Bronchial epithelial cell (primary cell): ENCODE data around the gene APOD. TPM values are rescaled to one million over a fixed set of nuclear protein-coding genes. Genes with fewer than 3 reads are reported as not detected.
"Not testable (repeated sequence)": the region's sequence is repeated elsewhere in the genome, so short reads cannot be mapped to it uniquely, and the experiment has no call there.

Experiments used
- DNase-seq: peaks from one replicate; pipeline ENCODE4 v3.0.0-alpha.2; 2010; ENCODE audit warnings: low read depth
- FAIRE-seq: peaks from 2 replicates; lab custom pipeline; 2011; peaks lifted over from hg19 to GRCh38; lab: Jason Lieb, UNC
- H3K27me3 ChIP-seq: 2 replicates; pipeline ENCODE4 v1.5.1; 2011; ENCODE audit warnings: low read length; ENCODE audit not compliant: control insufficient read depth, insufficient read depth
- H3K36me3 ChIP-seq: 2 replicates; pipeline ENCODE4 v1.5.1; 2011; ENCODE audit warnings: low read length; ENCODE audit not compliant: control insufficient read depth, insufficient read depth
- H3K4me3 ChIP-seq: 2 replicates; pipeline ENCODE4 v1.5.1; 2011; ENCODE audit warnings: mild to moderate bottlenecking, low read depth, low read length, control low read depth
- CTCF ChIP-seq: IDR thresholded peaks from 2 replicates; pipeline ENCODE4 v1.5.1; 2011; ENCODE audit warnings: mild to moderate bottlenecking, moderate library complexity, low read length, control low read depth, inconsistent platforms; ENCODE audit not compliant: insufficient read depth, severe bottlenecking
- total RNA-seq: library from RNA; depleted of rRNA; stranded (reverse); fragments of >200 nt; gene quantifications from 2 replicates; pipeline ENCODE4 v1.2.1, GENCODE V29; 2014

Gene APOD
- total RNA-seq, 1 donor from 2014 or later = 3.9 TPM

- no peak for TF ChIP-seq CTCF
These were observed 14.1 kb upstream of the APOD start for GRCh38 chr3:195597848-195598247.

DNA sequence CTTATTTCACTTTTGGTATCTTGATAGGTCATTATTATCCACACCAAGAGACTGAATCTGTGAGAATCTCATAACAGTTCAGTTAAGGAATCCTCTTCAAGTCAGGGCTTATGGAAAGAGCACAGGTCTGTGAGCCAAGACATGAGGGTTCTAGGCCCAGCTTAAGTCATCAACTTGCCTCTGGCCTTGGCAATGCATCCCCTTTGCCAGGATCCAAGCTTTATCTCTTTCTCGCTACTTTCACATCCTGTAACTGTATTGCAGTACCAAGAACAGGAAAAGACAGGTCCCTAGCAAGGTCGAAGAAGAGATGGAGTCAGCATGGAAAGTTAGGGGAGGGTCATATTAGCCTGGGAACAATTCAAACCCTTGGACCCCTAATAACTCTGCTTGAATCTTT, 13.5 kb upstream of the APOD start:
- Histone ChIP-seq H3K36me3 (no peaks in the 10 kb centered on the region), H3K27me3 (no peaks in the 10 kb centered on the region), H3K4me3 (no peak overlapping the region)
- TF ChIP-seq CTCF = no peak
- DNase-seq = no peak
- no peak for FAIRE-seq

More at GRCh38 chr3:195597848-195598247, 14.1 kb upstream of the APOD start:
- FAIRE-seq (no peak), DNase-seq (no peak)
- Histone ChIP-seq H3K4me3 (no peak overlapping the region), H3K36me3 (no peaks in the 10 kb centered on the region), H3K27me3 (no peaks in the 10 kb centered on the region)

- no peak for FAIRE-seq
- TF ChIP-seq CTCF = no peak
These were observed 13.0 kb upstream of the APOD start for GRCh38 chr3:195596765-195597171.

DNA sequence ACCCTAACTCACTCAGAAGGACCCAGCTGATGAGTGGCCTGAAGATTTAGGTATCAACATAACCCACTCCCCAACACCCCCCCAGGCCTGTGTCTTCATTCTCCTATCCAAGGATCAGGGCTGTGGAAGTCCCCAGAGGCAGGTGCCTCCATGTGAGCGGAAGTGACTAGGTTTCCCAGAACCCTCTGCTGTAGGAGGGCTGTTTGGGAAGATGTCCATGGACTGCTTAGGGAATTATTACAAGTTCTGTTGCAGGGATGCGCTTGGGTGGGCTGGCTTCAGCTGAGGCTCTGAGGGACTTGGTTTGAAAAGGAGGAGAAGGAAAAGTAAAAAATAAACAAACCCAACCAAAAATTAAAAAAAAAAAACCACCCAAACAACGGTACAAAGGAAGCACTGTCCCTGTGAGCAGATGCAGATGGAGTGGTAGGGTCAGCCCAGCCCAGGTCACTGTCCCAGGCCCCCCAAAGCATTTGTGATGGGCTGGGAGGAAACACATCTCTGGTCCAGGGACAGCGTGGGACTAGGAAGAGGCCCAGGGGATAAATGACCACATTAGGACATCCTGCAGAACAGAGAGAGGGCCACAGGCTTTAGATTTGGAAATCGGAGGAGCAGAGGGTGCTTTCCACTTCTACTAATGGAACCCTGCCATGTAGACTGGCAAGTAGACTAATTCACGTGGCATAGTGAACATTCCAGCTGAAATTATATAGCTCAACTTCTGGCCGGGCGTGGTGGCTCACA, 12.2 kb upstream of the APOD start:
- H3K27me3 ChIP-seq = no peaks in the 10 kb centered on the region
- FAIRE-seq (no peak), DNase-seq (no peak)
- no peaks in the 10 kb centered on the region for H3K36me3 ChIP-seq
- H3K4me3 ChIP-seq = no peak overlapping the region
- TF ChIP-seq CTCF = no peak

More at GRCh38 chr3:195596765-195597171, 13.0 kb upstream of the APOD start:
- Histone ChIP-seq H3K4me3 (no peak overlapping the region), H3K27me3 (no peaks in the 10 kb centered on the region), H3K36me3 (no peaks in the 10 kb centered on the region)
- DNase-seq = no peak

DNA sequence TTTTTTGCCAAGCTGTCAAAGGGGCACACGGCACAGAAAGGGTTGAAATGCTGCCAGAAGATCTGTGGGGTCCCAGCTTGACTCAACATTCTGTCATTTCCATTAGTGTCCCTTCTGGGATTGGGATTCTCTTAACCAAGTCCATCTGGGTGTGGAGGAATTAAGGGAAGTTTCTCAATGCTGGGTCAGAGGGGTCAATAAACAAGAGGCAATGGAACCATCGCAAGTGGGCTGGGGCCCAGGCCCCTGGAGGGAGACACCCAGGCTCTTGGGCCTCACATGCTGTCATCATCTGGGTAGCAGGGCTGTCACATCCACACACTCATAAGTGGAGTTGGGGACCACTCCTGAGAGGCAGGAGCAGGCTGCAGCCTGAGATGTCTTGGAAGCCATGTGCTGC, 8.1 kb upstream of the APOD start:
- FAIRE-seq (no peak), DNase-seq (no peak)
- no peak for TF ChIP-seq CTCF
- H3K36me3 ChIP-seq = no peaks in the 10 kb centered on the region
- no peaks in the 10 kb centered on the region for H3K27me3 ChIP-seq
- H3K4me3 ChIP-seq = no peak overlapping the region

- H3K36me3 ChIP-seq = no peaks in the 10 kb centered on the region
- no peak overlapping the region for H3K4me3 ChIP-seq
- no peaks in the 10 kb centered on the region for H3K27me3 ChIP-seq
- DNase-seq = no peak
- no peak for TF ChIP-seq CTCF
- FAIRE-seq = no peak
These were observed 7.5 kb upstream of the APOD start for GRCh38 chr3:195591220-195591619.

DNA sequence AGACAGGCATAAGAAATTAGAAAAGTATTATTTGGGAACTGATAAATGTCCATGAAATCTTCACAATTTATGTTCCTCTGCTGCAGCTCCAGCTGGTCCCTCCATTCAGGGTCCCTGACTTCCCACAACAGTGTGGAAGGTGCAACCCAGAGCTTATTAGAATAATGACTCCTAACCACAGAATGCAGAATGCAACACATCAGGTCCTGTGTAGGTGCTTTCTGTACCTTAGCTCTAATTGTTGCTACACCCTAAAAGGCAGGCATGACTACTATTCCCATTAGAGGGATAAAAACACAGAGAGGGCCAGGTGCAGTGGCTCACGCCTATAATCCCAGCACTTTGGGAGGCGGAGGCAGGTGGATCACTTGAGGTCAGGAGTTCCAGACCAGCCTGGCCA, 6.6 kb upstream of the APOD start:
- not testable (repeated sequence) for H3K36me3 ChIP-seq, FAIRE-seq, H3K4me3 ChIP-seq, H3K27me3 ChIP-seq, DNase-seq

- FAIRE-seq, H3K4me3 ChIP-seq, H3K36me3 ChIP-seq, DNase-seq, H3K27me3 ChIP-seq: not testable (repeated sequence)
These were observed 6.1 kb upstream of the APOD start for GRCh38 chr3:195589796-195590195.
